Measurements from ENCODE around the gene SLC38A9.

GRCh38 chr5:55742778-55743177 is 30.7 kb upstream of the SLC38A9 start:
- no peak for TF ChIP-seq POLR2A (IDR thresholded peaks at IDR 0.05)
- no peak for TF ChIP-seq CTCF (IDR thresholded peaks at IDR 0.05)

Data from right lobe of liver (tissue), 4 donors.